AG08395 (cell line): ENCODE measurements around the gene UIMC1.

Experiments
- DNase-seq: peaks from one replicate; pipeline ENCODE4 v3.0.0; 2012; ENCODE audit warnings: mixed read lengths, low spot score

The UIMC1 gene

DNA sequence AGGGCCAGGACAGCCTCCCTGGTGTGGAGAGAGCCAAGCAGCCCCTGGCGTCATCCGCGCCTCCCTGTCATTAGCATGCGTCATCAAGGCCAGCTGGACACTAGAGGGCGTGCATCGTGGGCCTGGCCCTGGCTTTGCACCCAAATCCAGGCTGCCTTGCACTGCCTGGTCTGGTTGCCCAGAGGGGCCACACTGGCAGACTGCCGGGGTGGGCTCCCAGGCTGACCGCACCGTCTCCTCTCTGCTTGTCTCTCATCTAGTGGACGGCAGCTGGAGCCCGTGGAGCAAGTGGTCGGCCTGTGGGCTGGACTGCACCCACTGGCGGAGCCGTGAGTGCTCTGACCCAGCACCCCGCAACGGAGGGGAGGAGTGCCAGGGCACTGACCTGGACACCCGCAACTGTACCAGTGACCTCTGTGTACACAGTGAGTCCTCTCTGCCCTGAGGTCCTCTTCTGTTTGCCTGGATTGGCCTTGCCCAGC is 136.4 kb downstream of the UIMC1 start:
- DNase-seq = peak; percentile 75

DNA sequence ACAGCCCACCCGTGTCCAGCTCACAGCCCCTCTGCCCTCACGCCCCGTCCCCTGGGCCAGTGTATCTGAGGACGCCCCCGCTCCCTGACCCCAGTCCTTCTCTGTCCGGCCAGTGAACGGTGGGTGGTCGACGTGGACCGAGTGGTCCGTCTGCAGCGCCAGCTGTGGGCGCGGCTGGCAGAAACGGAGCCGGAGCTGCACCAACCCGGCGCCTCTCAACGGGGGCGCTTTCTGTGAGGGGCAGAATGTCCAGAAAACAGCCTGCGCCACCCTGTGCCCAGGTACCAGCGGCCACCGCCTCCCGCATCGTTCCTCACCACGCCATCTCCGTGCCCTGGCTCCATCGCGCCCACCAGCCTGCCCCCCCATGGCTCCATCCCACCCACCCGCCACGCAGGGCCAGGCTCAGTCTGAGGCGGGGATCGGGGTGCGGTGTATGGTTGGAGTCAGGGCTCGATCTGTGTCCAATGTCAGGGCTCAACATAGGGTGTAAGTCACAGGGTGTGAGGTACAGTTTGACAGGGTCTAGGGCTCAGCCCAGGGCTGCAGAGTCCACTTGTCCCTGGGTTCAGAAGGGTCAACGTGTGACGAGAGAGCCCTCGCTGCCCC is 137.0 kb downstream of the UIMC1 start:
- DNase-seq = no peak

DNA sequence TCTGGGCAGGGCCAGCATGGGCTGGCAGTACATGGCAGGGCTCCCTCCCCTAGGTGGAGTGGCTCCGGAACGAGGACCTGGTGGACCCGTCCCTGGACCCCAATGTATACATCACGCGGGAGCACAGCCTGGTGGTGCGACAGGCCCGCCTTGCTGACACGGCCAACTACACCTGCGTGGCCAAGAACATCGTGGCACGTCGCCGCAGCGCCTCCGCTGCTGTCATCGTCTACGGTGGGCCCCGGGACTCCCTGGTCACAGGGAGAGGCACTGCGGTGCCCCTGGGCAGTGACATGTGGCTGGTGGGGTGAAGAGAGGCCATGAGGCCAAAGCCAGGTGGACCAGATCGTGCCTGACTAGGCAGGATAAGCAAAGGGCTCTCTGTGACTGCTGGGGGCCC is 137.8 kb downstream of the UIMC1 start:
- DNase-seq = no peak

DNA sequence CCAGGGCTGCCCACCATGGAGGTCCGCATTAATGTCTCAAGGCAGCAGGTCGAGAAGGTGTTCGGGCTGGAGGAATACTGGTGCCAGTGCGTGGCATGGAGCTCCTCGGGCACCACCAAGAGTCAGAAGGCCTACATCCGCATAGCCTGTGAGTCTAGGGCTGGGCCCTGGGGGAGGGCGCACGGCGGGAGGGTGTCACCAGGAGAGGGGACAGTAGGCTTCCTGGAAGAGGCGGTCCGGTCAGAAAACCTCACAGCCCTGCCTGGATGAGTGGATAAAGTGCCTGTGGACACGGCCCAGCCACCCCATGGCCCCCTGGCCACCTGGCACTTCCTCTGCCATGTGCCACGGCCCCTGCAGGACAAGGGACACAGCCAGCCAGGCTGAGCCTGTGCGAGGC is 138.5 kb downstream of the UIMC1 start:
- no peak for DNase-seq

DNA sequence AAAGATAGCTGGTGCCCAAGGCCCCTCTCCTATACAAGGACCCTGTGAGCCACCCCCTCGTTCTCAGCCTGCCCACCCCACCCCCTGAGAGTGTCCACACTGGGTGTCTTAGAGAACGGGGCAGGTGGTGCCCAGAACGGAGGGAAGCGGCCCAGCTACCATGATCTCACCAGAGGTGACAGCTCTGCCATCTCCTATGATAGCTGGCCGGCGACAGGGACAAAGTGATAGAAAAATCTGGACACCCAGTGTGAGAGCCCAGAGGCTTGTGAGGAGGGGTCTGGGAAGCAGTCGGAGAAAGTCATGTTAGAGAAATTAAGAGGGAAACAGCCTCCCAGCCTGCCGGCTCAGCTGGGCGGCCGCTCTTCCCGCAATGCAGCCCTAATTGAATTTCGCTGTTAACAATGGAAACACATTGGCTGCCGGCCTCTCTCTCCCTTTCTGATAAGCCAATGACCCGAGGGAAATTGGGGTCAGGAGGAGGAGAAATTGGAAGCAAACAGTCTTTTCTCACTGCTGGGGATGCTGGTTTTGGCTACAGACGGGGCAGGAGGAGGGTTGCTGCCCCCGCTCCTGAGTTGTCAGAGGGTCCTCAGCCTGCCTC is 139.8 kb downstream of the UIMC1 start:
- DNase-seq = no peak

DNA sequence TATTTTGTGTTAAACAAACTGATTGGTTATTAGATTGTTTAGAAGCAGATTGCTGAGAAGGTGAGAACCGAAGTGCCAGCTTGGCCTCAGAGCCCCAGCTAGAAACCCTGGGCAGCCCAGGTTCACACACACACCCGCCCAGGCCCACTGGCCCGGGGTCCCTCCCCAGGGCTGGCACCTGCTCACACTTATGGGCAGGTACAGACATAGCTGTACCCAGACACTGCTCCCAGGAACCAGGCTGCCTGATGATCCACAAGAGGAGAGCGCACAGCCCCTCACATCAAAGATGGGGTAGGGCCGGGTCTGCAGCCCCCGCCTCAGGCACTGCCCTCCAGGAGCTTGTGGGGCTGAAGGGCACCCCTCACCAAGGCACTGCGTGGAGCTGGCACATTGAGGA is 140.6 kb downstream of the UIMC1 start:
- DNase-seq = no peak

DNA sequence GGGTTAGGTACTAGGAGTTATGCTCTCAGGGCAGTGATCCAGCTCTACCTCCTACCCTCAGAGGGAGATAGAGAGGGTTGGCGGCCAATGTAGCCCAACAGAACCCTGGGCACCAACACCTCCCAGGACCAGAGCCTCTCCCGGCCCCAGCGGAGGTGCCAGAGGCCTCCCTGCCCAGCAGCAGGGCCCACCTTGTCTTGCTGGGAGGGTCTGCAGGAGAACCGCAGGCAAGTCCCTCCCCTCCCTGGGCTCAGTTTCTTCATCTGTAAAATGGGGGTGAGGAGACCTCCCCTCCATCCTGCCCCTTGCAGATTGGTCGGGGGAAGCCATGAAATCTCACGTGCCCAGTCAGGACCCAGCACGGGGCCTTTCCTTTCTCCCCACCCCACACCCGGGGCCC is 141.8 kb downstream of the UIMC1 start:
- DNase-seq = no peak

DNA sequence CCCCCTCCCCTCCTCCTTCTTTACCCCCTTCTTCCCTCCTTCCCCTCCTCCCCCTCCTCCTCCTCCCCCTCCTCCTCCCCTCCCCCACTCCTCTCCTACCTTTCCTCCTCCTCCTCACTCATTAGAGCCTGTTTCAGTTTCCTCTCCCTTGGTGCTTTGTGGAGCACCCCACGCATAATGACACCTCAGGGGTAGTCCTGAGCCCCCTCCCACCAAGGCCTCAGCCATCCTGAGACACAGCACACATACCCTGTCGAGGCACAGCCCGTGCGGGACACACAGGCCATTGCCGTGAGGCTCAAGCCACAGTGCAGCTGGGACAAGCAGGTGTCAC is 142.8 kb downstream of the UIMC1 start:
- no peak for DNase-seq

DNA sequence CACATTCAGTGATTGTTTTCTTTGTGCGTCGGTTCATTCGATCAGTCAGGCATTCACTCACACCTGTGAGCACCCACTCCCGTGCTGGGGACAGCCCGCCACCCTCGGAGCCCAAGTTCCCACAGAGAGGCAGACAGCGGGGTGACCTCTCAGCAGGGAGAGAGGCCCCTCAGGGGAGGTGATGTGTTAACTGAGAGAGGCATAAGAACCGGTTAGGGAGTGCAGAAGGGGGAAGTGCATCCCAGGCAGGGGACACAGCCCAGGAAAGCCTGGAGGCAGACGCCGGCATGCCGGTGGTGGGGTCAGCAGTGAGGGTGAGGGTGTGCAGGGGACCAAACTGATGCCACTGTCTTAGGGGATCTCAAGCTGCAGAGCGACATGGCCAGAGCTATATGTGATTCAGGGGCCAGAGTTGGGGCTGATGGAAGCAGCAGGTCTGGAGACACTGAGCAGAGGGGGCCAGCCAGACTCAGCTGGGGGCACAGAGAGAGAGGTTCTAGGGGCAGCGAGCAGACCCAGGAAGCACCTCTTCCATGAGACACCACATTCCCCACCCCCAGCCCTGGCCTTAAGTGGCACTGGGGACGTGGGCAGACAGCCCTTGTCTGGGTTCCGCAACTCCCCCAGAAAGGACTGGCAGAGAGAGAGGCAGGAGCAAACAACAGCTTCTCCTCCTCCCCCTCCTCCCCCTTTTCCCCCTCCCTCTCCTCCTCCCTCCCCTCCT is 143.4 kb downstream of the UIMC1 start:
- no peak for DNase-seq

DNA sequence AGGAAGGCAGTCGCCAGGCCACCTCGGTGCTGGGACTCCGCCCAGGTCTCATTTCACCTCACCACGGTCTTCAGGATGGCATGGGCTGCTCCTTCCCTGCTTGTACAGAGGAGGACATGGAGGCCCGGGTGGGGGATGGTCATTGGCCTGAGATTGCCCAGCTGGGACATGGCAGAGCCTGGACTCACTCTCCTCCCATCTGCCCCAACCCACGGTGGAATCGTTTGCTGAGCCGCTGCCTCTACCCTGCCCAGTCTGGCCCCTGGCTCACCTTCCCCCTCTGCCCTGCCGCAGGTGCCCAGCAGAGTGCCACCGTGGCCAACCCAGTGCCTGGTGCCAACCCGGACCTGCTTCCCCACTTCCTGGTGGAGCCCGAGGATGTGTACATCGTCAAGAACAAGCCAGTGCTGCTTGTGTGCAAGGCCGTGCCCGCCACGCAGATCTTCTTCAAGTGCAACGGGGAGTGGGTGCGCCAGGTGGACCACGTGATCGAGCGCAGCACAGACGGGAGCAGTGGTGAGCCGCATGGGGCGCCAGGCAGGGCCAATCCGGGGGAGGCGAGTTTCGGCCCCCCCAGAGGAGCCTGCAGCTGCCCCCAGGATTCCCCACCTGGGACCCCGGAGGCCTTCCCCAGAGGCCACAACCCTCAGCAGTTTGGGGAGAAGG is 144.1 kb downstream of the UIMC1 start:
- DNase-seq = no peak

DNA sequence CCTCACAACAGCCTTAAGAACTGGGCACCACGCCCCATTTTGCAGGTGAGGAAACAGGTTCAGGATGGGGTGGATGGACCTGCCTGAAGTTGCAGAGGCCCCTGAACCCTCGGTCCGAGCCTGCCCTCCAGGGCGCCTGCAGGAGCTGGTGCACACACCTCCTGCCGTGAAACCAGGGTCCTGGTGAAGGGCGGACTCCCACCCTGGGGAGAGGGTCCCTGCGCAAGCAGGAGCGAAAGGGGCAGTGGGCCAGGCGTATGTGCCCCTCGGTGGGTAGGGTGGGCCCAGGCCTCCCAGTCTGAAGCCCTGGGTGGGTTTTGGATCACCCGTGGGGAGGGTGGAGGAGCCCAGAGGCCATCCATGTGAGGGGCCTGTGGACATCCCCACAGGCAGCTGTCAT is 145.3 kb downstream of the UIMC1 start:
- no peak for DNase-seq

DNA sequence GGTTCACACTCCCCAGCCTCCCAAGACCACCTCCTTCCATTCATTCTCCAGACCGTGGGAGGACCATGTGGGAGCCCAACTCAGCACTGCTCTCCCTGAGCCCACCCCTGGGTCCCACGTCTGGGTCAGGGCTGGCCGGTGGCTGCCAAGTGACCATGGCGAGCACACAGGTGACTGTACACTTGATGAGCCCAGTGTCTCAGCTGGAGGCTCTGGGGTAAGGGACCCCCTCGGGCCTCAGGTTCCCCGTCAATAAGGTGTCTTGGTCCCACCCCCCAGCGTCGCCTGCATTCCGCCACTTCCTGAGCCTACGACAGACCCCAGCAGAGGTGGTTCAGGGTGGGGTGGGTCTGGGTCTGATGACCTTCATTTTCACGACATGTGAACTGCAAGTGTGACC is 146.2 kb downstream of the UIMC1 start:
- no peak for DNase-seq

DNA sequence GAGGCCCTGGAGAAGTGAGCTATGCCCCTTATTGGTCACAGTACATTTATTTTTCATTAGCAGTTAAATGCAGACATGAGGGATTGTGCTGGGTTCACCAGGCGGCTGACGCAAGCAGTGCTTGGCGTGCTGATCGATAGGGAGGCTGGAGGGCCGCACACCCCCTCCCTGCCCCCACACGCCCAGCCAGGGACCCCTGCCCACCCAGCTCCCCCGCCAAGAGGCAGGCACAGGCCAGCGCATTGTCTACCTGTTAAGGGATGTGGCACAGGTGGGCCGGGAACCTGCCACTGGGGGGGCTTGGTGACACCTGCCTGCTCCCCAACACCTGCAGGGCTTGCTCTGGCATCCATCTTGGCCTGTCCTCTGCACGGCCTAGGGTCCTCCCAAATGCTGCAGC is 146.7 kb downstream of the UIMC1 start:
- no peak for DNase-seq

DNA sequence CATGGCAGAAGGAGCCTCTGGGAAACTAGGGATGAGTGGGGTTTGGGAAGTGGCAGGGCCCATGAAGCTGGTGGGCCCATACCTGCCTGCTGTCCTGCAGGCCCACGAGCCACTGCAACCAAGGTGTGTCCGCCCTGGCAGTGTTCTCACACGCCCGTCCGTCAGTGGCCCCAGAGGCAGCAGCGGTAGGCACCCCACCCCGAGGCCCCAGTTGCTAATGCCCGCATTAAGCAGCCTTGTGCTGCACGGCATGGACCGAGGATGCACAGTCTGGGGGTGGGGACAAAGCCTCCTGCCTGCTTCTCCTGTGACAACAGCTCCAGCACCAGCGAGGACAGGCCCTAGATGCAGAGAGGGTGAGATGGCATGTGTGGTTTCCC is 148.7 kb downstream of the UIMC1 start:
- DNase-seq = no peak

DNA sequence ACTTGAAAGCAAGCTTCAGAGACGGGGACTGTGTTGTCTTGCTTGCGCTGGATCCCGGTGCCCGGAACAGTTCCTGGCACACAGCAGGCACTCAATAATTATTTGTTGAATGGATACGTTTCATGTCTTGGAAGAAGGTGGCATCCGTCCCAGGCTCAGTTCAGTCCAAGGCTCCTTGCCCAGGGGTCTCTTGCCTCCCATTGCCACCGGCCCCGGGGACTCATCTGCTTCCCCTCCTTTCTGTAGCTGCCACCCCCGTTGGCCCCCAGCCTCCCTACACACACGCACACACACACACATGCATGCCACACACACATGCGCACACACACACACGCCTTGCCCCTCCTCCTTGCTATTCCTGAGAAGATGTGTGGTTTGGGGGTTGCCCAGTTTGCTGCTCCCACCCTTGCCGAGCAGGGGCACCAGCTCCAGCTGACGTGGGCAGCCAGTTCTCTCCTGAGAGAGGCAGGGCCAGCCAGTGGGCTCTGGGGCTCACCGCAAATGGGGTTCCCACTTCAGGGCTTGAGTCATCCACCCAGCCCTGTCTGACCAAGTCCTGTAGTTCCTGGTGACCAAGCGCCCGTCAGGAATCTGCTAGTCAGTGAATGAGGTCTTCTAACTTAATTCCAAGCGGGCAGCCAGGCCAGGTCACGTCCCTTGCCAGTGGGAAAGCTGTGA is 149.2 kb downstream of the UIMC1 start:
- DNase-seq = no peak

DNA sequence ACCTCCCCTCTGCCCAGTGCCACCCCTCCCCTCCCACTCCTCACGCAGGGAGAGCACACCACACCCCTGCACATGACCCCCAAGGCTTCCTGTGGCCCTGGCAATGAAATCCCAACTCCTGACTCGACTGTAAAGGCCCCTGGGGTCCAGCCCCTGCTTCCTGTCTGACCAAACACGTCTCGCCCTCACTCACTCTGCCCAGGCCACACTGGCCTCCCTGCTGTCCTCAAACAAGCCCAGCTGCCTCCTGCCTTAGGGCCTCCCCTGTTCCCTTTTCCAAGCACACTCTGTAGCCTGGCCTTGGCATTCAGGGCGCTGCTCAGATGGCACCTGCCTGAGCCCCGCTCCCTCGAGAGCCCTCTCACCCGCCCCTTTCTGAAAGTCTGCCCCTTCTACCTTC is 149.8 kb downstream of the UIMC1 start:
- no peak for DNase-seq

DNA sequence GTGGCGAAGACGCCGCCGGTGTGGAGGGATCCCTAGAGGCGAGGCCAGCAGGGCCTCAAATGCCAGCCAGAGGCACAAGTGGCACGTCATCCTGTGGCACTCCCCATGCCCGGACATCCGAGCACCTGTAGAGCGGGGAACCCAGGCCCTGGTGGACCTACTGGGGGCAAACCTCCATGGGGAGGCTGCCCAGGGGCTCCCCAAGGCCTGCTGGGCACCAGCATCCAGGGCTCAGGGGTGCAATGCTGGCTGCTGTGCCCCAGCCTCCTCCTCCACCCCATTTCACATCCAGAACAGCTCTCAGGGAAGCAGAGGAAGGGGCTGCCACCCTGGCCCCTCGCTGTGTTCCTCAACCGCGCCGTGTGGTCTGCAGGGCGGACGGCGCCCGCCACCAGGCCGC is 151.0 kb downstream of the UIMC1 start:
- no peak for DNase-seq
